NB4 (cell line): ENCODE results near the gene NME8.

Source experiments
- MYC ChIP-seq: IDR thresholded peaks from 2 replicates; pipeline ENCODE4 v1.6.1; 2011; ENCODE audit warnings: low read depth, low read length
- POLR2A ChIP-seq: IDR thresholded peaks from 2 replicates; pipeline ENCODE4 v1.6.1; 2011; ENCODE audit warnings: mild to moderate bottlenecking; ENCODE audit not compliant: insufficient read length; ENCODE audit errors: extremely low read depth
- TF ChIP-seq, protein P1 (sequence below): IDR thresholded peaks from one replicate; pipeline ENCODE4 v1.5.1; 2012; ENCODE audit warnings: low read depth, low read length
- TF ChIP-seq, protein P2 (sequence below): IDR thresholded peaks from 2 replicates; pipeline ENCODE4 v1.6.1; 2011; ENCODE audit warnings: low read depth, low read length

DNA sequence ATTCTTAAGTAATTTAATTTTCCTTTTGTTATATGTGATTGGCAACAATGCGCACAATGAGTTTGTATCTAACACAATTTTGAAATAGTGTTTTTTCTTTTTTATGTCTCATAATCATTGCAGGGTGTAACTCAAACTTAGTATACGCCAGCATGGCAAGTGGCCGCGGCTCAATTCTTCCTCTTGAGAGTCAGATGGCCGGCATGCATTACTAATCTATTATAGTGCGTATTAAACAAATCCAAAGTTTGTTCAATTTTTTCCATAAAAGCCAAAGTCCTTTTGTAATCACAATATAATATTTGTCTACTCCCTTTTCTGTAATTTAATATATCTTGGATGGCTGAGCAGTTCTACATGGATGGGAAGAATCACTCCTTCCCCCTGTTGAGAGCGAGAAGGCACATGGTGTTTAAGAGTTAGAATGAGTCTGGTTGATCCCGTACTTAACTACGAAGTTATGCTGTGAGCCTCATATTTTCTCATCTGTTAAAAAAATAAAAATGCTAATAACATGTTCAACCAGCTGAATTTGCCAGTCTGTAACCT, 84.7 kb downstream of the NME8 start:
- TF ChIP-seq, protein P1, sequence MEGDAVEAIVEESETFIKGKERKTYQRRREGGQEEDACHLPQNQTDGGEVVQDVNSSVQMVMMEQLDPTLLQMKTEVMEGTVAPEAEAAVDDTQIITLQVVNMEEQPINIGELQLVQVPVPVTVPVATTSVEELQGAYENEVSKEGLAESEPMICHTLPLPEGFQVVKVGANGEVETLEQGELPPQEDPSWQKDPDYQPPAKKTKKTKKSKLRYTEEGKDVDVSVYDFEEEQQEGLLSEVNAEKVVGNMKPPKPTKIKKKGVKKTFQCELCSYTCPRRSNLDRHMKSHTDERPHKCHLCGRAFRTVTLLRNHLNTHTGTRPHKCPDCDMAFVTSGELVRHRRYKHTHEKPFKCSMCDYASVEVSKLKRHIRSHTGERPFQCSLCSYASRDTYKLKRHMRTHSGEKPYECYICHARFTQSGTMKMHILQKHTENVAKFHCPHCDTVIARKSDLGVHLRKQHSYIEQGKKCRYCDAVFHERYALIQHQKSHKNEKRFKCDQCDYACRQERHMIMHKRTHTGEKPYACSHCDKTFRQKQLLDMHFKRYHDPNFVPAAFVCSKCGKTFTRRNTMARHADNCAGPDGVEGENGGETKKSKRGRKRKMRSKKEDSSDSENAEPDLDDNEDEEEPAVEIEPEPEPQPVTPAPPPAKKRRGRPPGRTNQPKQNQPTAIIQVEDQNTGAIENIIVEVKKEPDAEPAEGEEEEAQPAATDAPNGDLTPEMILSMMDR = no peak
- TF ChIP-seq POLR2A = no peak
- TF ChIP-seq, protein P2, sequence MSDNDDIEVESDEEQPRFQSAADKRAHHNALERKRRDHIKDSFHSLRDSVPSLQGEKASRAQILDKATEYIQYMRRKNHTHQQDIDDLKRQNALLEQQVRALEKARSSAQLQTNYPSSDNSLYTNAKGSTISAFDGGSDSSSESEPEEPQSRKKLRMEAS = no peak
- no peak for TF ChIP-seq MYC
